HepG2 (cell line): Measurements from ENCODE around the gene HSPB6. TPM values are rescaled to one million over a fixed set of nuclear protein-coding genes. Genes with fewer than 3 reads are reported as not detected.

ENCODE experiments used
- CENPT ChIP-seq: sonication (generic); formaldehyde crosslinking; IDR thresholded peaks from 2 replicates; pipeline ENCODE4 v1.8.0; 2022; ENCODE audit warnings: low read depth, mild to moderate bottlenecking, moderate library complexity, missing genetic modification reagents
- FOSL2 ChIP-seq: sonication (generic); formaldehyde crosslinking; IDR thresholded peaks from 2 replicates; pipeline ENCODE4 v1.4.0; 2020; ENCODE audit warnings: missing genetic modification reagents
- GFI1 ChIP-seq: sonication (generic); formaldehyde crosslinking; IDR thresholded peaks from 2 replicates; pipeline ENCODE4 v1.5.0; 2020; ENCODE audit warnings: missing genetic modification reagents, mild to moderate bottlenecking, borderline replicate concordance
- GPN1 ChIP-seq: sonication (generic); formaldehyde crosslinking; IDR thresholded peaks from 2 replicates; pipeline ENCODE4 v1.5.1; 2020; ENCODE audit warnings: missing genetic modification reagents, borderline replicate concordance
- HDAC1 ChIP-seq: sonication (generic); formaldehyde crosslinking; IDR thresholded peaks from 2 replicates; pipeline ENCODE4 v1.5.1; 2020; ENCODE audit warnings: mild to moderate bottlenecking, missing genetic modification reagents
- HNF1B ChIP-seq: sonication (generic); formaldehyde crosslinking; IDR thresholded peaks from 2 replicates; pipeline ENCODE4 v1.5.1; 2020; ENCODE audit warnings: mild to moderate bottlenecking, moderate library complexity, missing genetic modification reagents
- KLF16 ChIP-seq, 2 experiments: sonication (generic) in 1 of 2; formaldehyde crosslinking in 1 of 2; IDR thresholded peaks; 2 replicates each; pipeline versions ENCODE4 v1.6.1 to v1.8.0; 2016 to 2023; ENCODE audit warnings: missing genetic modification reagents in 2 of 2, missing compliant biosample characterization in 1 of 2
- MTF2 ChIP-seq: sonication (generic); formaldehyde crosslinking; IDR thresholded peaks from 2 replicates; pipeline ENCODE4 v1.5.0; 2020; ENCODE audit warnings: missing genetic modification reagents, borderline replicate concordance
- MXD1 ChIP-seq: sonication (generic); formaldehyde crosslinking; IDR thresholded peaks from 2 replicates; pipeline ENCODE4 v1.4.0; 2020; ENCODE audit warnings: mild to moderate bottlenecking, missing genetic modification reagents
- NCOA2 ChIP-seq: sonication (generic); formaldehyde crosslinking; IDR thresholded peaks from 2 replicates; pipeline ENCODE4 v1.8.0; 2022; ENCODE audit warnings: inconsistent platforms
- PRDM15 ChIP-seq: sonication (generic); formaldehyde crosslinking; IDR thresholded peaks from 2 replicates; pipeline ENCODE4 v1.4.0; 2020; ENCODE audit warnings: missing genetic modification reagents
- RORA ChIP-seq: sonication (generic); formaldehyde crosslinking; IDR thresholded peaks from 2 replicates; pipeline ENCODE4 v1.5.0; 2020; ENCODE audit warnings: mild to moderate bottlenecking, missing genetic modification reagents, moderate library complexity
- USF2 ChIP-seq, 2 experiments: sonication (generic) in 1 of 2; formaldehyde crosslinking in 1 of 2; IDR thresholded peaks; 2 replicates each; pipeline versions ENCODE4 v1.5.1 to v1.6.1; 2011 to 2020; ENCODE audit warnings: borderline replicate concordance in 1 of 2, low read depth in 1 of 2, low read length in 1 of 2, mild to moderate bottlenecking in 1 of 2, missing genetic modification reagents in 1 of 2, moderate library complexity in 1 of 2
- ZBTB8A ChIP-seq: sonication (generic); formaldehyde crosslinking; IDR thresholded peaks from 2 replicates; pipeline ENCODE4 v1.4.0; 2020; ENCODE audit warnings: mild to moderate bottlenecking, low read depth, missing genetic modification reagents, borderline replicate concordance
- ZFY ChIP-seq: sonication (generic); formaldehyde crosslinking; IDR thresholded peaks from 2 replicates; pipeline ENCODE4 v1.4.0; 2020; ENCODE audit warnings: missing genetic modification reagents
- ZNF414 ChIP-seq: sonication (generic); formaldehyde crosslinking; IDR thresholded peaks from 2 replicates; pipeline ENCODE4 v1.5.0; 2020; ENCODE audit warnings: missing genetic modification reagents
- ZNF546 ChIP-seq: sonication (generic); formaldehyde crosslinking; conservative IDR thresholded peaks from 2 replicates; pipeline ENCODE4 v1.8.1; 2023; ENCODE audit warnings: mild to moderate bottlenecking, missing genetic modification reagents
- polyA plus RNA-seq, 8 experiments: library from polyadenylated mRNA; depleted of rRNA in 3 of 8; stranded (reverse) in 7 of 8; unstranded in 1 of 8; fragments of >200 nt; fragmentation: Illumina TruSeq in 4 of 8; extraction: Trizol in 4 of 8; gene quantifications; 2 replicates each; pipeline versions ENCODE4 v1.2.1 to v1.2.3, GENCODE V29; 2011 to 2016; ENCODE audit warnings: low read depth in 4 of 8, missing spikeins in 1 of 8, mixed read lengths in 1 of 8; ENCODE audit not compliant: insufficient read depth in 1 of 8
- total RNA-seq, 5 experiments: library from RNA; depleted of rRNA; stranded (reverse); fragments of >200 nt; fragmentation: Illumina TruSeq; extraction: Trizol; gene quantifications; 2 replicates each; pipeline ENCODE4 v1.2.3, GENCODE V29; 2016; ENCODE audit warnings: low read depth in 1 of 5

HSPB6 gene
- total and polyA plus RNA-seq, 2 of the 13 experiments (the other 11 are each of a cell fraction or from before 2014, with no cell fraction given), result 0.18 TPM; not detected in 1

GRCh38 chr19:35767288-35768081, 10.7 kb upstream of the HSPB6 start (continued):
- no peak for TF ChIP-seq MXD1 (CRISPR knock-in tag)
- TF ChIP-seq ZFY (CRISPR knock-in tag), result peak; percentile 57; the same call in 1 of the 2 replicates
- no peak for TF ChIP-seq ZNF414 (CRISPR knock-in tag)
- TF ChIP-seq GPN1 (CRISPR knock-in tag), result no peak
- peak; percentile 63 for TF ChIP-seq NCOA2 (CRISPR knock-in tag)
- TF ChIP-seq ZNF546 (CRISPR knock-in tag), result no peak
- TF ChIP-seq CENPT (CRISPR knock-in tag), result no peak
- TF ChIP-seq KLF16 (CRISPR knock-in tag; IDR thresholded peaks at IDR 0.05), result no peak
- peak; percentile 9; the same call in 1 of the 2 replicates for TF ChIP-seq FOSL2 (CRISPR knock-in tag)
- TF ChIP-seq ZBTB8A (CRISPR knock-in tag), result no peak
- TF ChIP-seq RORA (CRISPR knock-in tag), result no peak
- TF ChIP-seq GFI1, result 0 out of 2 replicates have a peak, but pooled peaks have one; percentile 24
- TF ChIP-seq PRDM15 (CRISPR knock-in tag), result no peak
- 0 out of 2 replicates have a peak, but pooled peaks have one; percentile 38 for TF ChIP-seq HDAC1 (CRISPR knock-in tag)
- no peak for TF ChIP-seq USF2 (IDR thresholded peaks at IDR 0.05; ENCODE audit: low read depth, low read length)
- no peak for TF ChIP-seq USF2 (CRISPR knock-in tag; IDR thresholded peaks at IDR 0.05; ENCODE audit: borderline replicate concordance)
- 0 out of 2 replicates have a peak, but pooled peaks have one; percentile 19 for TF ChIP-seq HNF1B (CRISPR knock-in tag)
- TF ChIP-seq MTF2, result no peak
